Measurements from ENCODE around the gene BASP1. TPM values are rescaled to one million over a fixed set of nuclear protein-coding genes. Genes with fewer than 3 reads are reported as not detected.
A peak's percentile ranks its signal among the peaks of the same experiment; 100 is the strongest.

Gene BASP1
- 73.9 and 76.4 TPM in 2 replicates for total RNA-seq

- no peak for DNase-seq (ENCODE audit: low read depth, low spot score)
Observed at GRCh38 chr5:17217493-17218352, at the start of gene BASP1. BASP1 (plus strand) TSS chr5:17217631; CDS start chr5:17275217, 57,586 bp downstream.

- peak; percentile 88 for DNase-seq (ENCODE audit: low read depth, low spot score)
Observed at GRCh38 chr5:17169507-17169906, 47.9 kb upstream of the BASP1 start.

DNA sequence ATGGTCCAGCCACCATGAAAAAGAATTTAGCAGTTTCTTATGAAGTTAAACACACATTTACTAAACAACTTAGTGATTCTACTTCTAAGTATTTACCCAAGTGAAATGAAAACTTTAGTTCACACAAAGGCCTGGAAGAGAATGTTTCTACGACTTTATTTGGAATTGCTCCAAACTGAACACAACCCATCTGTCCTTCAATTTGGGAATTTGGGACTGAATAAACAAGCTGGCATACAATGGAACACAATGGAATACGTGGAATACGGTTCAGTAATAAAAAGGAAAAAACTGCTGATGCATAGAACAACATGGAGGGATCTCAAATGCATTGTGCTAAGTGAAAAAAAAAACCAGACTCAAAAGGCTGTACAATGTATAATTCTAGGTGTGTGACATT, 44.6 kb upstream of the BASP1 start:
- no peak for DNase-seq (ENCODE audit: low read depth, low spot score)

DNA sequence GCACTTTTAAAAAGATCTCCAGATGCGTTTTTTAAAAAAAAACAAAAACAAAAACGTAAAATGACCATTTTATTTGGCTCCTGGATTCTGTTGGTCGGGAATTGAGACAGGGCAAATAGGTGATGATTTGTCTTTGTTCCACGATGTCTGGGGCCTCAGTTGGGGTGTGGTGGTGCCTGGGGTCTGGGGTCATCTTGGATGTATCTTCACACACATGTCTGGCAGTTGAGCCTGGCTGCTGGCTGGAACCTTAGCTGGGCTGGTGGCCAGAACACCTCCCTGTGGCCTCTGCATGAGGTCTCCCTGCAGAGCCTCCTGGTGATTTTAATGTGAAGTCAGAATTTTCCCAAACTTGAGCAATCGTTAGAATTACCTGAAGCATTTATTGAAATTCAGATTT, 42.5 kb upstream of the BASP1 start:
- DNase-seq (ENCODE audit: low read depth, low spot score), result no peak

DNA sequence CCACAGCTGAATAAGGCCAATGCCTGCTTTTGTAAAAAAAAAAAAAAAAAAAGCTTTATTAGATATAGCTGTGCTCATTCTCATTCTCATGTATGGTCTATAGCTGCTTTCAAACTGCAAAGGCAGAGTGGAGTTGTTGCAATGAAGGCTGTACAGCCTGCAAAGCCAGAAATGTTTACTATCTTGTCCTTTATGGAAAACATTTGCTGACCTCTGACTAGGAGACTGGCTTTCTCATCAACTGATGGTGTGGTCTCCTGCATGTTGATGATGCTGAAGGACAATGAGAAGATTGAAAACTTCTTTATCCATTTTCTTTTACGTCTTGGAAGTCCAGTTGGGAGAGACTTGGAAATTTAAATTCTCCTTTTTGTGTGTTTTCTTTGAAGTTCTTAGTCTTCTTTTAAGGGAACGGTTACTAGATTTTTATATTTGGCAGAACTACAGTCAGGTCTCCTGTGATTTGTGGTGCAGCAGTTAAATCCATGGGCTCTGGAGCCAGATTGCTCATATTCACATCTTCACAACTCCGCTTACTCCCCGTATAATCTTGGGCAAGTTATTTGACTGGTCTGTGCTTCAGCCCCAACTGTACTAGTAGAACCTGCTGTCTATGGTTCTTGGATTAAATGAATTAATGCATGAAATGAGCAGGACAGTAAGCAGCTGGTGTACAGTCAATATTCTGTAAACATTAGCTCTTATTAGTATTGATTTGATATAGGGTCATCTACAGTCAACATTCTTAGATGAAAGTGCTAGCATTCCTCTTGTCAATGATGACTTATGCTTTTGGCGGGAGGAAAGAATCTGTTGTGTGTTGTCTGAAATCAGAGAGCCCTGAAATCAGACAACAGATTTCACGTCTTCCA, 39.7 kb upstream of the BASP1 start:
- no peak for DNase-seq (ENCODE audit: low read depth, low spot score)

DNA sequence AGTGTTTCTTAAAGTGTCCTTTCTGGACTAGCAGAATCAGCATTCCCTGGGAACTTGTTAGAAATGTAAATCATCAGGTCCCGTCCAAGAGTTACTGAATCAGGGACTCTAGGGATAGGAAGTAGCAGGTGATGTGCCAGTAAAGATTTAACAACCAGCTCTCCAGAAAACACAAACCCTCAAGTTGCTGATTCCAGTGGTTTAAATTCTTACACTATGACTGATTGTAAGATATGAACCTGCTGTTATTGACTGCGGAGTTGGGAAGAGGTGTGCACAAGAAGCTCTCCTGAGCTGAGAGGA, 39.1 kb upstream of the BASP1 start:
- DNase-seq (ENCODE audit: low read depth, low spot score), result no peak

GRCh38 chr5:17180330-17180843, 37.0 kb upstream of the BASP1 start:
- DNase-seq (ENCODE audit: low read depth, low spot score), result no peak

- no peak for DNase-seq (ENCODE audit: low read depth, low spot score)
Observed at GRCh38 chr5:17180864-17181723, 36.3 kb upstream of the BASP1 start.

DNA sequence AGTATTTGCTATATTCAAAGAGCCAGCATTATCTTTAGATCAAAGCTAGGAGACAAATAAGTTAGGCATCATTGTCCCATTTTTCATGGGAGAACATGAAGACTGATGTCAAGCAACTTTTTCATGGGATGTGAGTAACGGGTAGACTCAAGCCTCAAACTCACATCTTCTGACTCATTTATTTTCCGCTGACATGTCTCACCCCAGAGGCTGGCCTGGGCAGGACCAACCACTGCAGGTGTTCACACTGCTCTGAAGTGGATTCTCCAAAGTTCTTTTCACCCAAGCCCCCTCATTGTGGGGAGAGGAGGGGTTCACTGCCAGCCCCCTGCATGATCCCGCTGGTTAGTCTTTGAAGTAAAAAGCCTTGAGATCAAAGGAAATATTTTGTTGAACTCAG, 34.9 kb upstream of the BASP1 start:
- no peak for DNase-seq (ENCODE audit: low read depth, low spot score)

GRCh38 chr5:17182981-17183380, 34.5 kb upstream of the BASP1 start:
- no peak for DNase-seq (ENCODE audit: low read depth, low spot score)

DNA sequence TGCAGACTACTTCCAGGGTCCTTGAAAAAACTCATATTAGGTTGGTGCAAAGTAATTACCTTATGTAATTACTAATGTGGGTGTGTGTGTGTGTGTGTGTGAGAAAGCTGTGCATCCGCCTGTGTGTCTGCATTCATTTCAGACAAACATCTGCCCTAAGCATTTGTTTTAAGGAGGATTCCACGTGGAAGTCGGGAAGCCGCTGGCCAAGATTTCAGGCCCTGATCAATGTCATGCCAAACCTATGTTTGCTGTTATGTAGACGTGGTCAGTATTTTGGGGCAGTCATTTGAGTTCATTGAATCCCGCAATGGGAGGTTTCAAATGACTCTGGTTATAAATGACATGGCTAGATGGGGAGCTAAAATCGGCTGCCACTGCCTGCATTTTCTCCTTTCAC, 33.6 kb upstream of the BASP1 start:
- DNase-seq (ENCODE audit: low read depth, low spot score), result no peak

DNA sequence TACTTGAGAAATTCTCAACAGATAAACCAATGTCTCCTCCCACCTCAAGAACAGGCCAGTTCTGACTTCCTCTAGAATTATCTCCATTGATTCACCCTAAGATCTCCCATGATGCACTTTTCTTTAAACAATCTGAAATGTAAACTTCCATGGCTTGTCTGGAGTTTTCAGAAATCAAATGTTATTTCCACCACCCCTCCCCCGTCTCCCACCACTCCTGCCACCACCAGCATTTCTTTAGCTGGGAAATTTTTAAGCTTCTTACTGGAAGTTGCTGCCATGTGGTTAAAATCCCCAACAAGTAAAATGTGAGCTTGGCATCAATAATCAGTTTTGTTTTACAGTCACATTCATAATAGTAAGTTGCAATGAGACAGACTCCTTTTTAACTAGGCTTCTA, 32.8 kb upstream of the BASP1 start:
- no peak for DNase-seq (ENCODE audit: low read depth, low spot score)

GRCh38 chr5:17185349-17185748, 32.1 kb upstream of the BASP1 start:
- no peak for DNase-seq (ENCODE audit: low read depth, low spot score)

- no peak for DNase-seq (ENCODE audit: low read depth, low spot score)
Observed at GRCh38 chr5:17185773-17186172, 31.7 kb upstream of the BASP1 start.

- DNase-seq (ENCODE audit: low read depth, low spot score), result no peak
Observed at GRCh38 chr5:17186256-17186655, 31.2 kb upstream of the BASP1 start.

DNA sequence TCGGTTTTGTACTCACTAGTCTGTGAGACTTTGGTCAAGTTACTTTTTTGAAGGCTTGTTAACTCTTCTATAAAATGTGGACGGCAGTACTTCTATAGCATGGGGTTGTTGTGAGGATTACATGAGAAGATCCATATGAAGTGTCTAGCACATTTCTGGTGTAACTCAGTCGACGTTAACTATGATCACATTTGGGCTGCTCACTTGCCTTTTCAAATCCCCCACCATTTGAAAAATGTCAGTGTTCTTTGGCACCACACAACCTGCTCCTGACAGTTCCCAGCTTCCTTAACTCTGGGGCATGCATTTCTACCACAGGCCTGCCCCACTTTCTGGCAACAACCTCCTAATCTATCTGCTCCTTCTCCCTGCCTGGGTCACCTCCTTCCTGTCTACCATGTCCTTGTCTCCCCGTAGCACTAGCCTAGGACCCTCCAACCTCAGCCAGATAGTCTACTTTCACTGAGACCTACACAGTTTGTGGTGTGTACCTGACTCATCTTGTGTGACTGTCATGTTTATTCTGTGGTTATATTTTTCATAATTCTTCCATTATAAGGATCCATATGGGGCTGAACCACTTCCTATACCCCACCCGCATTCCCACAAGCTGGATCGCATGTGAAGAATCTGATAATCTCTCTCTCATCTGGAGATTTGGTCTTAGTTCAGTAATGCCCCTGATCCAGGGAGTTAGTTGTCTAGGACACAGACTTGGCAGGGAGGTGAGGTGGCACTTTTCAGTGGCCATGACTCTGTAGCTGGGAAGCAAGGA, 30.2 kb upstream of the BASP1 start:
- DNase-seq (ENCODE audit: low read depth, low spot score), result no peak

DNA sequence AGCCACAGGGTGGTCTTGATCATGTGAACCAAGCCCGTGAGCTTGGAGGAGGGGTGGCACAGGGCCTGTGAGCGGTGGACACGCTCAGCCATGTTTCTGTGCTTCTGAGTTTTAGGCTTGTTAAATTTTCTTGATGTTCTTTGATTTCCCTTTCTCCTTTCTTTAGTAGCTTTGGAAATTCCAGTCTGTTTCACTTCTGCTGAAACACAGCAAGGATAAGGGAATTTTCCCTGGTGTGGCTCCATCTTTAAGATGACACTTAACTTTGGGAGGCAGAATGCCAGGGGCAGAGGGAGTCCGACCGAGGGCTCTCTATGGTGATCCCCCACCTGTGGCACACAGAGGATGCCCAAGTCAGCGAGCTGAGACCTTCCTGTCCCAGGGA, 29.7 kb upstream of the BASP1 start:
- DNase-seq (ENCODE audit: low read depth, low spot score), result no peak

DNA sequence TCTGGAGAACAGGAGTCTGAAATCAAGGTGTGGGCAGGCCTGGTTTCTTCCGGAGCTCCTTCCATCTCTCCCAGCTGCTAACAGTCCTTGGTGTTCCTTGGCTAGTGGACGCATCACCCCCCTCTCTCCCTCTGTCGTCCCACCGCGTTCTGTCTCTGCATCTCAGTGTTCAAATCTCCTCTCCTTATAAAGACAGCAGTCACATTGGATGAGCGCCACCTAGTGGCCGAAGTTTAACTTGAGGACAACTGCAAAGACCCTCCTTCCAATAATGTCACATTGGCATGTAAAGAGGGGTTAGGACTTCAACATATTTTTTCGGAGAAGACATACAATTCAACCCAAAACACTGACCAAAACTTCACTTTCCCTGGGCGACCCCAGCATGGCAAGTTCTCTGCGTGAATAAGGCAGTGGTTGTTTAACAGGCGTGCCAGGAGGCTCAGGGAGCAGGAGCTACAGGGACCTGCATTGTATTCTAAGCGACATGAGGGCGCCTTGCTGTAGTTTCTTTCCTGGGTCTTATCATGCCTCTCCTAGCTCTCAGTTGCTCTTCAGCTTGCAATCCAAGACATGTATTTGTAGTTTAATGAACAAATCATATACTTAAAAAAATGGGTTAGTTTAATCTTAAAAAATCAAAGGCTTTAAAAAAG, 27.9 kb upstream of the BASP1 start:
- peak; percentile 66 for DNase-seq (ENCODE audit: low read depth, low spot score)

- peak; percentile 89 for DNase-seq (ENCODE audit: low read depth, low spot score)
Observed at GRCh38 chr5:17190242-17190778, 27.1 kb upstream of the BASP1 start.

GRCh38 chr5:17190799-17191391, 26.5 kb upstream of the BASP1 start:
- DNase-seq (ENCODE audit: low read depth, low spot score), result no peak
